Mesothelial cell of epicardium (in vitro differentiated cells): ENCODE measurements around the gene CROCC2. TPM values are rescaled to one million over a fixed set of nuclear protein-coding genes. Genes with fewer than 3 reads are reported as not detected.

ENCODE experiments used
- DNase-seq, 2 experiments: peaks; one replicate each; pipeline ENCODE4 v3.0.0; 2021; ENCODE audit warnings: low spot score in 2 of 2; ENCODE audit not compliant: unreplicated experiment in 2 of 2
- H3K27ac Mint-ChIP-seq: 2 replicates; pipeline ENCODE4 v1.8.0; 2021; ENCODE audit warnings: mixed read lengths
- H3K27me3 Mint-ChIP-seq: 2 replicates; pipeline ENCODE4 v1.8.0; 2021; ENCODE audit warnings: low read depth, mixed read lengths
- H3K36me3 Mint-ChIP-seq: 2 replicates; pipeline ENCODE4 v1.8.0; 2021; ENCODE audit warnings: mixed read lengths
- H3K4me1 Mint-ChIP-seq: 2 replicates; pipeline ENCODE4 v1.8.0; 2021; ENCODE audit warnings: mixed read lengths
- H3K4me3 Mint-ChIP-seq: 2 replicates; pipeline ENCODE4 v1.8.0; 2021; ENCODE audit warnings: mild to moderate bottlenecking, moderate library complexity, mixed read lengths
- H3K9me3 Mint-ChIP-seq: 2 replicates; pipeline ENCODE4 v1.8.0; 2021; ENCODE audit warnings: mixed read lengths
- CTCF ChIP-seq: fragments of 200-600 bp; sonication (generic); IDR thresholded peaks from one replicate; pipeline ENCODE4 v1.5.0; 2021; ENCODE audit warnings: antibody characterized with exemption; ENCODE audit not compliant: unreplicated experiment
- total RNA-seq: library from RNA; stranded (reverse); gene quantifications from 3 replicates; pipeline ENCODE4 v1.2.1, GENCODE V29; 2021

The CROCC2 gene
- total RNA-seq, 1 donor from 2014 or later = 0.16 TPM

GRCh38 chr2:240930096-240930630, 24.0 kb downstream of the CROCC2 start:
- Mint-ChIP-seq H3K27ac (no peak overlapping the region), H3K4me1 (no peaks in the 10 kb centered on the region), H3K27me3 (peaks cover 17% of the 10 kb centered on the region), H3K36me3 (no peaks in the 10 kb centered on the region), H3K9me3 (no peaks in the 10 kb centered on the region), H3K4me3 (no peak overlapping the region)
- no peak for TF ChIP-seq CTCF
- DNase-seq = peak; percentile 18 to 38

- no peaks in the 10 kb centered on the region for H3K36me3 Mint-ChIP-seq
- TF ChIP-seq CTCF = no peak
- H3K9me3 Mint-ChIP-seq = no peaks in the 10 kb centered on the region
- no peaks in the 10 kb centered on the region for H3K4me1 Mint-ChIP-seq
- peak; percentile 15 to 26 for DNase-seq
- peaks cover 17% of the 10 kb centered on the region for H3K27me3 Mint-ChIP-seq
- H3K4me3 Mint-ChIP-seq = no peak overlapping the region
- H3K27ac Mint-ChIP-seq = no peak overlapping the region
Measured at GRCh38 chr2:240930631-240931318, 24.6 kb downstream of the CROCC2 start.

- peak; percentile 8 to 29 for DNase-seq
- Mint-ChIP-seq H3K27me3 (peaks cover 18% of the 10 kb centered on the region), H3K9me3 (no peaks in the 10 kb centered on the region), H3K4me3 (no peak overlapping the region), H3K4me1 (no peaks in the 10 kb centered on the region), H3K36me3 (no peaks in the 10 kb centered on the region), H3K27ac (no peak overlapping the region)
- TF ChIP-seq CTCF = no peak
Measured at GRCh38 chr2:240931319-240931949, 25.3 kb downstream of the CROCC2 start.

- Mint-ChIP-seq H3K36me3 (no peaks in the 10 kb centered on the region), H3K4me1 (no peaks in the 10 kb centered on the region), H3K9me3 (no peaks in the 10 kb centered on the region), H3K27ac (no peak overlapping the region), H3K27me3 (peaks cover 16% of the 10 kb centered on the region), H3K4me3 (no peak overlapping the region)
- peak; percentile 14 to 31 for DNase-seq
- TF ChIP-seq CTCF = no peak
Measured at GRCh38 chr2:240932001-240932723, 26.0 kb downstream of the CROCC2 start.

GRCh38 chr2:240932724-240933047, 26.6 kb downstream of the CROCC2 start:
- no peak overlapping the region for H3K27ac Mint-ChIP-seq
- peak in 1 of 2 experiments; percentile 34 for DNase-seq
- no peaks in the 10 kb centered on the region for H3K4me1 Mint-ChIP-seq
- no peak for TF ChIP-seq CTCF
- H3K9me3 Mint-ChIP-seq = no peaks in the 10 kb centered on the region
- no peaks in the 10 kb centered on the region for H3K36me3 Mint-ChIP-seq
- H3K4me3 Mint-ChIP-seq = no peak overlapping the region
- peaks cover 16% of the 10 kb centered on the region for H3K27me3 Mint-ChIP-seq
